Epithelial cell of prostate (primary cell): ENCODE results near the gene DFFB.

Source experiments
- DNase-seq: peaks from one replicate; pipeline ENCODE4 v3.0.0-alpha.2; 2011; ENCODE audit warnings: low read depth, low spot score
- H3K27ac ChIP-seq: fragments of 450-650 bp; 2 replicates; pipeline ENCODE4 v1.5.1; 2017; ENCODE audit warnings: mild to moderate bottlenecking

DFFB gene

GRCh38 chr1:3922201-3922725 lies 65.0 kb downstream of the DFFB start:
- H3K27ac ChIP-seq: no peak overlapping the region
- no peak for DNase-seq

DNA sequence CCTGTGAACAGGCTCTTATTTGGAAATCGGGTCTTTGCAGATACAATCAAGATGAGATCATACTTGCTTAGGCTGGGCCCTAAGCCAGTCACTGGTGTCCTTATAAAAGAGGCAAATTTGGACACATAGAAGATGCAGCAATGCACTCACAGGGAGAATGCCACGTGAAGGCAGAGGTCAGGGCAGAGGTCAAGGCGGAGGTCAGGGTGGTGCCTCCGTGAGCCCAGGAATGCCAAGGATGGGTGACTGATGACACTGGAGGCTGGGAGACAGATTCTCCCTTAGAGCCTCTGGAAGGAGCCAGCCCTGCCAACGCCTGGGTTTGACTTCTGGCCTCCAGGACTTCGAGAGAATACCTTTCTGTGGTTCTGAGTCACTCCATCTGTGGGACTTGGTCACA lies 65.6 kb downstream of the DFFB start:
- no peak overlapping the region for H3K27ac ChIP-seq
- DNase-seq: no peak

DNA sequence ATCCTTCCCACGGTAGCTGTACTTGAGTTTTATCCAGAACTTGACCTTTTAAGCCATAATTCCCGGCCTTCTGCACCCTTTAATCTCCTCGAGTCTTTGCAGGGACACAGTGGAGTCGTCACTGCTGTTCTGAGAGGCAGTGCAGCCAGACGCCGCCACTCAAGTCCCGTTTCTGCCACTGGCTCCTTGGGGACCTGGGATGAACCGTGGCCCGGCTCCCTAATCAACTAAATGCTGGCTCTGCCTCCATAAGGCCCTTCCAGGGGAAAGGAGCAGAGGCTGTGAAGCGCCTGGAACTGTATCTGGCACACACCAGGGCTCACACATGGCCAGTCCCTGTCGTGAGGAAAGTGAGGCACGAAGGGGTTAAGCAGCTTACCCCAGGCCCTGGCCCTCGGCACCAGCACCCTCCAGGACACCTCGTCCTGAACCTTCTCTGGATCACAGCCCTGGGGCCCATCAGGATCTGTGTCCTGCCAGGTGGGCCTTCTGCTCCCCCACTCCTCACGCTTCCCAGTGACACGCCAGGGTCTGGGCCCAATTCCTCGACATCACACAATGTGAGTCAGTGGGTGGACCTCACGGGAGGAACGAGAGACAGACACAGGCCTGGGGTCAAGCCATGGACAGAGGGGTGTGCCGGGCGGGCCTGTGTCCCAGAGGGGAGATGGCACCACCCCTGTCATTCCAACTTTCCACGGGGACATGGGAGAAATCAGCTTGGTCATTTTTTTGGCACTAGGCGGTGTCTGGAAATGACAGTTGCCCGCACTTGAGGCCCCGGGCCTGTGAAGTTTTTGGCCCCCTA lies 66.3 kb downstream of the DFFB start:
- DNase-seq: no peak
- H3K27ac ChIP-seq: no peak overlapping the region

DNA sequence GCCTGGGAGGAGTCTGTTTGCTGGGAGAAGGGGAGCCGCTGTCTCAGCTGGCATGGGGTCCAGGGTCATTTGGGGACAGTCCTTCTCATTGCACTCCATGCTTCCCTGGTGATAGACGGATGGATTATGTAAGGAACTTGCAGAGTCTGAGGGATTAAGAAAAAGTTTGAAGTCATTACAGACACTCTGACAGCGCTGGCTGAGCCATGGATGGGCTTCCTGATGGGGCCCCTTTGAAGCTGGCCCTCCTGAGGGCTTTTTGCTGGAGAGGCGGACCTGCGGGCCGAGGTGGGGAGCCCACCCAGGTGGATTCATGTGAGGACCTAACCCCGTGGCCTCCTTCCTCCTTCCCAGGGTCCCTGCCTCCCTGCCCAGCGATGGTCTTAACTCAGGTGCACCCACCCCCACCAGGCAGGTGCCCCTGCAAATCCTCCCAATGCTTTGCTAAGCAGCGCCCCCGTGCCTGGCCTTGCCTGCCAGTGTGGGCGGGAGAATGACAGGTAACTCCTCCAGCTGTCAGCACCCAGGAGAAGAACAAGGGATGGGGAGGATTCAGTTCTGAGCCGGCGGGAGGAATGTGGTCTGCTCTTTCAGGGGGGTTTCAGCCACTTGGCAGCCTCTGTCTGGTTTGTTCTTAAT lies 67.0 kb downstream of the DFFB start:
- no peak for DNase-seq
- no peak overlapping the region for H3K27ac ChIP-seq

- H3K27ac ChIP-seq: no peak overlapping the region
- DNase-seq: no peak
Measured at GRCh38 chr1:3924825-3925220, 67.5 kb downstream of the DFFB start.

GRCh38 chr1:3925256-3925655 lies 68.0 kb downstream of the DFFB start:
- no peak for DNase-seq

DNA sequence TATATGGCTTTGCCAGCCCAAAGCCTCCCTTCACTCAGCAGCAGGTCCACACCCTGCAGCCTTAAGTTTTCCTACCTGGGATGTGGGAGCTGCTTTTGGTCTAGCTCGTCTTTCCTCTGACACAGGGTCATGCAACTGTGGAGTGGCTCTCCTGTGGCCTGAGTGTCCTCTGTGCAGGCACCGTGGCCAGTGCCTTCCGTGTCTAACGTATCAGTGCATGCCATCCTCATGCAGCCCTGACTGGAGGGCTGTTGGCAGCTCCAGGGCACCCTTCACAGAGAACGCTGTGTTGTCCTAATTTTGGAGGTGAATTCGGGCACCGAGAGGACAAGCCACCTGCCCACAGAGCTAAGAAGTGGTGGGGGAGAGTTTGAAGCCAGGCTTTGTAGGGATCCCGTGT lies 68.5 kb downstream of the DFFB start:
- no peak overlapping the region for H3K27ac ChIP-seq
- DNase-seq: no peak

More at GRCh38 chr1:3925256-3925655, 68.0 kb downstream of the DFFB start:
- H3K27ac ChIP-seq: no peak overlapping the region

GRCh38 chr1:3926956-3927355 lies 69.7 kb downstream of the DFFB start:
- no peak for DNase-seq
- H3K27ac ChIP-seq: no peak overlapping the region

GRCh38 chr1:3928586-3928985 lies 71.3 kb downstream of the DFFB start:
- DNase-seq: no peak
- H3K27ac ChIP-seq: no peak overlapping the region

DNA sequence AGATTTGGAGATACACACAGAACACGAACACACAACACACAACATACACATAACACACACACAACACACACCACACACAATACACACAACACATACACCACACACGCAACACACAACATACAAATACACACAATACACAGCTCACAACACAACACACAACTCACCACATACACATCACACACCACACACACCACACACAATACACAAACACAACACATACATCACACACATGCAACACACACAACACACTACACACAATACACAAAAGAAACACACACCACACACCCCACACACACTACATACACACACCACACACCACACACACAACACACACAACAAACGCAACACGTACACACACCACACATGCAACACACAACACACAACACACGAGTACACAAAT lies 71.8 kb downstream of the DFFB start:
- DNase-seq: no peak

GRCh38 chr1:3930301-3931006 lies 73.2 kb downstream of the DFFB start:
- no peak for DNase-seq
- no peak overlapping the region for H3K27ac ChIP-seq

More for the DNA sequence above, 71.8 kb downstream of the DFFB start:
- H3K27ac ChIP-seq: no peak overlapping the region

DNA sequence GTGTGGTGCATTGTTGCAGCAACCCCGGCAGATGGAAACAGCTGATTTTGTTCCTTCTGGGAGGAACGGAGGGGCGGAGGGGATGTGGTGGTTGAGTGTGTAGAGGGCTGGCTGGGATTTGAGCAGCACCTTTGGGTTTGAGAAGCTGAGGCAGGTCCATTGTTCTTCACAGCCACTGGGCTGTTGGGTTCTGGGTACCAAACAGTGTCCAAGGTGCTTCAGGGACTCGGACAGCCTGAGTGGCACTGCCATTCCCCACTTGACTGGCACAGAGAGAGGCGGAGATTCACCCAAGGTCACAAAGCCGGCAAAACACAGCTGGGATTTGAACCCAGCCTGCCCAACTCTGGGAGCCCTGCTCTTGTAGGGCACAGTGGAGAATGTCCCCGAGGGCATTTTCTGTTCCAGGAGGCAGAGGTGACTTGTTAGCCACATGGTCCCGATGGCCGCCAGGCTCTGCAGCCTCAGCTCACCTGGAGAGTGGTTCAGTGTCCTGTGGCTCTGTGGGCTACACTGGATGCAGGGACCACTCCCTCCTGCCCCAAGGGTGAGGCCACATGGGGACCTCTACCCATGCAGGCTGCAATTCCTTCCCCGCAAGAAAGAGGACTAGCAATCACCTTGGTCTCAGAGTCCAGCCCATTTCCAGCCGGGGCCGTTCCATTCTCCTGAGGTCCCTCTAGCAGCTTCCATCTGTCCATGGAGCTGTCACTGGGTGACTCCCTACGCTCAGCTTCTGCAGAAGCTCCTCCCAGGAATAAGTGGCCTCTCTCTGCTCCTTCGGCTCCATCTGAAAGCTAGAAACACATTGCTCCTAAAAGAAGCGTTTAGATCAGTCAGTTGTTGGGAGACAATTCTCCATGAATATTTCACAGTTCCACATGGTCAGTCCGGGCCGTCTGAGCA lies 74.0 kb downstream of the DFFB start:
- no peak overlapping the region for H3K27ac ChIP-seq
- DNase-seq: no peak

- DNase-seq: no peak
- H3K27ac ChIP-seq: no peak overlapping the region
Measured at GRCh38 chr1:3932156-3932919, 75.1 kb downstream of the DFFB start.
